Activated CD8-positive, alpha-beta memory T cell treated with anti-CD3 and anti-CD28 coated beads, Interleukin-2, amount 50 U/mL, for 48 hours (primary cell): ENCODE data around the gene LRP2BP.
"Not testable (repeated sequence)": the region's sequence is repeated elsewhere in the genome, so short reads cannot be mapped to it uniquely, and the experiment has no call there.

Experiments used
- DNase-seq: peaks from one replicate; pipeline ENCODE4 v3.0.0-alpha.2; 2020

LRP2BP gene

DNA sequence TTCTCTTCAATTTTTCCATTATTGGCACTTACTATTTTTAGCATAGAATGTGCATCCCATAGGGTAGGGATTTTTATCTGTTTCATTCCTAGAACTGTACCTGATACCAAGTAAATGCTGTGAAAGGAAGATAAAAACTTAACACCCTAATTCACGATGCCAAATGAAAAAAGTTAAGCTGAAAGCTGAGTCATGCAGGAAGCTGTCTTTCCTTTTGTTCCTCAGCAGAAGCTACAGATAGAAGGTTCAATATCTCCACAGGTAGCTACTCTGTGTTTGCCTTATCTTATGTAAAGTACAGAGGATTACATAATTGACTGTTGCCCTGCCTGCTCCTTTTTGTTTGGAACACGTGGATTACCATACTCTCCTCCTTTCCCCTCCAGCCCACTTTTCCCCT lies 77.0 kb downstream of the LRP2BP start:
- DNase-seq = no peak

- no peak for DNase-seq
These were observed 77.8 kb downstream of the LRP2BP start for GRCh38 chr4:185317880-185318279.

GRCh38 chr4:185317462-185317861 lies 78.3 kb downstream of the LRP2BP start:
- DNase-seq = not testable (repeated sequence)
